SK-N-SH treated with all-trans-retinoic acid at 6 μM for 48 hours (cell line): Measurements from ENCODE around the gene SUGCT.

ENCODE experiments used
- ARNTL ChIP-seq: fragments of 450-650 bp; formaldehyde crosslinking; IDR thresholded peaks from 2 replicates; pipeline ENCODE4 v1.5.0; 2020; ENCODE audit warnings: low read depth, mild to moderate bottlenecking, moderate library complexity, borderline replicate concordance
- BACH2 ChIP-seq: fragments of 250-450 bp; sonication (Bioruptor Pico); IDR thresholded peaks from 2 replicates; pipeline ENCODE4 v1.9.0; 2021; ENCODE audit warnings: mild to moderate bottlenecking, borderline replicate concordance
- CSDC2 ChIP-seq: fragments of 250-450 bp; sonication (Bioruptor Pico); IDR thresholded peaks from 2 replicates; pipeline ENCODE4 v1.5.0; 2020; ENCODE audit warnings: mild to moderate bottlenecking, moderate library complexity
- GLIS3 ChIP-seq: fragments of 250-450 bp; sonication (Bioruptor Pico); IDR thresholded peaks from 2 replicates; pipeline ENCODE4 v1.5.0; 2020; ENCODE audit warnings: mild to moderate bottlenecking, moderate library complexity
- ISL1 ChIP-seq: fragments of 250-450 bp; sonication (Bioruptor Pico); IDR thresholded peaks from 2 replicates; pipeline ENCODE4 v2.1.2; 2022; ENCODE audit warnings: mild to moderate bottlenecking, moderate library complexity
- OSR1 ChIP-seq: fragments of 250-450 bp; sonication (Bioruptor Pico); IDR thresholded peaks from 2 replicates; pipeline ENCODE4 v1.8.0; 2022; ENCODE audit warnings: moderate library complexity, mild to moderate bottlenecking, inconsistent platforms
- PPARA ChIP-seq: fragments of 250-450 bp; sonication (Bioruptor Pico); IDR thresholded peaks from 2 replicates; pipeline ENCODE4 v1.5.0; 2020; ENCODE audit warnings: mild to moderate bottlenecking, borderline replicate concordance
- TOX ChIP-seq: fragments of 250-450 bp; sonication (Bioruptor Pico); IDR thresholded peaks from 2 replicates; pipeline ENCODE4 v1.8.0; 2021; ENCODE audit warnings: mild to moderate bottlenecking, moderate library complexity, borderline replicate concordance
- ZFP3 ChIP-seq: fragments of 250-450 bp; sonication (Bioruptor Pico); IDR thresholded peaks from 2 replicates; pipeline ENCODE4 v1.5.0; 2020; ENCODE audit warnings: mild to moderate bottlenecking, moderate library complexity
- ZFP30 ChIP-seq: fragments of 450-650 bp; formaldehyde crosslinking; IDR thresholded peaks from 2 replicates; pipeline ENCODE4 v1.5.0; 2022; ENCODE audit warnings: mild to moderate bottlenecking, moderate library complexity
- TF ChIP-seq, protein P1 (sequence below): fragments of 250-450 bp; sonication (Bioruptor Pico); IDR thresholded peaks from 2 replicates; pipeline ENCODE4 v1.5.1; 2020; ENCODE audit warnings: low read depth, mild to moderate bottlenecking, moderate library complexity
- TF ChIP-seq, protein P2 (sequence below): fragments of 250-450 bp; sonication (Bioruptor Pico); IDR thresholded peaks from 2 replicates; pipeline ENCODE4 v1.5.0; 2020; ENCODE audit warnings: mild to moderate bottlenecking, moderate library complexity
- TF ChIP-seq, protein P3 (sequence below): fragments of 250-450 bp; sonication (Bioruptor Pico); IDR thresholded peaks from 2 replicates; pipeline ENCODE4 v1.8.0; 2021; ENCODE audit warnings: low read depth, mild to moderate bottlenecking, moderate library complexity, borderline replicate concordance
- TF ChIP-seq, protein P4 (sequence below): fragments of 250-450 bp; sonication (Bioruptor Pico); IDR thresholded peaks from 2 replicates; pipeline ENCODE4 v1.8.0; 2020; ENCODE audit warnings: mild to moderate bottlenecking, moderate library complexity, borderline replicate concordance

DNA sequence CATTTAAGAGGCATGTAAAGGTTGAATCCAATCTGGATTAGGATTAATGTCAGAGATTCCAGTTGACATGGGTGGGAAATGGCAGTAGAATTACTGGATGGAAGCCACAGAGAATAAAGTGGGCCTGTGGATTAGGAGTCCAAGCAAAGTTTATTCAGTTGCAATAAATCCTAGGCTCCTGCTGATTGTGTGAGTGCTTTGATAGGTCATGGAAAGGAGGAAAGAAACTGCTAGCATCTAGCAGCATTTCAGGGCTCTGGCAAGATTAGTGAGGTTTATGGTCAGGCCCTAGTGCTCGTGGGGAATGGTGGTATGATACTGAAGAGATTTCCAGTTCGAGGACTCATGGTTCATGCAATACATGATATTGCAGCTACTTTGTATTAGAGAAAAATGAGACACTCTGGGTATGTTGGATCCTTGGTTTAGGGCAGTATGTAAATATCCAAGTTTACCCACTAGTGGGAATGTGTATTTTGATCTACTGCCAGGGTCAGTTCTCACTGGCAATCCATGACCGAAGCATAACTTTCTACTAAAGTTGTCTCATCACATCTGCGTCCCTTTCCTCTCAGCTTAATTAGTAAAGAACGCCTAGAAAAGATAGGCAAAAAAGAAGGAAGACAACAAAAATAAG is 235.0 kb downstream of the SUGCT start:
- TF ChIP-seq ZFP3 (CRISPR knock-in tag) = no peak
- no peak for TF ChIP-seq OSR1 (CRISPR knock-in tag)
- TF ChIP-seq, protein P1, sequence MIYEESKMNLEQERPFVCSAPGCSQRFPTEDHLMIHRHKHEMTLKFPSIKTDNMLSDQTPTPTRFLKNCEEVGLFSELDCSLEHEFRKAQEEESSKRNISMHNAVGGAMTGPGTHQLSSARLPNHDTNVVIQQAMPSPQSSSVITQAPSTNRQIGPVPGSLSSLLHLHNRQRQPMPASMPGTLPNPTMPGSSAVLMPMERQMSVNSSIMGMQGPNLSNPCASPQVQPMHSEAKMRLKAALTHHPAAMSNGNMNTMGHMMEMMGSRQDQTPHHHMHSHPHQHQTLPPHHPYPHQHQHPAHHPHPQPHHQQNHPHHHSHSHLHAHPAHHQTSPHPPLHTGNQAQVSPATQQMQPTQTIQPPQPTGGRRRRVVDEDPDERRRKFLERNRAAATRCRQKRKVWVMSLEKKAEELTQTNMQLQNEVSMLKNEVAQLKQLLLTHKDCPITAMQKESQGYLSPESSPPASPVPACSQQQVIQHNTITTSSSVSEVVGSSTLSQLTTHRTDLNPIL (CRISPR knock-in tag) = no peak
- TF ChIP-seq, protein P2, sequence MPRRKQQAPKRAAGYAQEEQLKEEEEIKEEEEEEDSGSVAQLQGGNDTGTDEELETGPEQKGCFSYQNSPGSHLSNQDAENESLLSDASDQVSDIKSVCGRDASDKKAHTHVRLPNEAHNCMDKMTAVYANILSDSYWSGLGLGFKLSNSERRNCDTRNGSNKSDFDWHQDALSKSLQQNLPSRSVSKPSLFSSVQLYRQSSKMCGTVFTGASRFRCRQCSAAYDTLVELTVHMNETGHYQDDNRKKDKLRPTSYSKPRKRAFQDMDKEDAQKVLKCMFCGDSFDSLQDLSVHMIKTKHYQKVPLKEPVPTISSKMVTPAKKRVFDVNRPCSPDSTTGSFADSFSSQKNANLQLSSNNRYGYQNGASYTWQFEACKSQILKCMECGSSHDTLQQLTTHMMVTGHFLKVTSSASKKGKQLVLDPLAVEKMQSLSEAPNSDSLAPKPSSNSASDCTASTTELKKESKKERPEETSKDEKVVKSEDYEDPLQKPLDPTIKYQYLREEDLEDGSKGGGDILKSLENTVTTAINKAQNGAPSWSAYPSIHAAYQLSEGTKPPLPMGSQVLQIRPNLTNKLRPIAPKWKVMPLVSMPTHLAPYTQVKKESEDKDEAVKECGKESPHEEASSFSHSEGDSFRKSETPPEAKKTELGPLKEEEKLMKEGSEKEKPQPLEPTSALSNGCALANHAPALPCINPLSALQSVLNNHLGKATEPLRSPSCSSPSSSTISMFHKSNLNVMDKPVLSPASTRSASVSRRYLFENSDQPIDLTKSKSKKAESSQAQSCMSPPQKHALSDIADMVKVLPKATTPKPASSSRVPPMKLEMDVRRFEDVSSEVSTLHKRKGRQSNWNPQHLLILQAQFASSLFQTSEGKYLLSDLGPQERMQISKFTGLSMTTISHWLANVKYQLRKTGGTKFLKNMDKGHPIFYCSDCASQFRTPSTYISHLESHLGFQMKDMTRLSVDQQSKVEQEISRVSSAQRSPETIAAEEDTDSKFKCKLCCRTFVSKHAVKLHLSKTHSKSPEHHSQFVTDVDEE (CRISPR knock-in tag) = no peak
- TF ChIP-seq ZFP30 (CRISPR knock-in tag) = no peak
- TF ChIP-seq CSDC2 (CRISPR knock-in tag) = no peak
- TF ChIP-seq ISL1 = no peak
- no peak for TF ChIP-seq TOX (CRISPR knock-in tag)
- TF ChIP-seq, protein P3, sequence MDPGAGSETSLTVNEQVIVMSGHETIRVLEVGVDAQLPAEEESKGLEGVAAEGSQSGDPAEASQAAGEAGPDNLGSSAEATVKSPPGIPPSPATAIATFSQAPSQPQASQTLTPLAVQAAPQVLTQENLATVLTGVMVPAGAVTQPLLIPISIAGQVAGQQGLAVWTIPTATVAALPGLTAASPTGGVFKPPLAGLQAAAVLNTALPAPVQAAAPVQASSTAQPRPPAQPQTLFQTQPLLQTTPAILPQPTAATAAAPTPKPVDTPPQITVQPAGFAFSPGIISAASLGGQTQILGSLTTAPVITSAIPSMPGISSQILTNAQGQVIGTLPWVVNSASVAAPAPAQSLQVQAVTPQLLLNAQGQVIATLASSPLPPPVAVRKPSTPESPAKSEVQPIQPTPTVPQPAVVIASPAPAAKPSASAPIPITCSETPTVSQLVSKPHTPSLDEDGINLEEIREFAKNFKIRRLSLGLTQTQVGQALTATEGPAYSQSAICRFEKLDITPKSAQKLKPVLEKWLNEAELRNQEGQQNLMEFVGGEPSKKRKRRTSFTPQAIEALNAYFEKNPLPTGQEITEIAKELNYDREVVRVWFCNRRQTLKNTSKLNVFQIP (CRISPR knock-in tag) = no peak
- TF ChIP-seq PPARA (CRISPR knock-in tag) = no peak
- TF ChIP-seq BACH2 (CRISPR knock-in tag) = no peak
- TF ChIP-seq, protein P4, sequence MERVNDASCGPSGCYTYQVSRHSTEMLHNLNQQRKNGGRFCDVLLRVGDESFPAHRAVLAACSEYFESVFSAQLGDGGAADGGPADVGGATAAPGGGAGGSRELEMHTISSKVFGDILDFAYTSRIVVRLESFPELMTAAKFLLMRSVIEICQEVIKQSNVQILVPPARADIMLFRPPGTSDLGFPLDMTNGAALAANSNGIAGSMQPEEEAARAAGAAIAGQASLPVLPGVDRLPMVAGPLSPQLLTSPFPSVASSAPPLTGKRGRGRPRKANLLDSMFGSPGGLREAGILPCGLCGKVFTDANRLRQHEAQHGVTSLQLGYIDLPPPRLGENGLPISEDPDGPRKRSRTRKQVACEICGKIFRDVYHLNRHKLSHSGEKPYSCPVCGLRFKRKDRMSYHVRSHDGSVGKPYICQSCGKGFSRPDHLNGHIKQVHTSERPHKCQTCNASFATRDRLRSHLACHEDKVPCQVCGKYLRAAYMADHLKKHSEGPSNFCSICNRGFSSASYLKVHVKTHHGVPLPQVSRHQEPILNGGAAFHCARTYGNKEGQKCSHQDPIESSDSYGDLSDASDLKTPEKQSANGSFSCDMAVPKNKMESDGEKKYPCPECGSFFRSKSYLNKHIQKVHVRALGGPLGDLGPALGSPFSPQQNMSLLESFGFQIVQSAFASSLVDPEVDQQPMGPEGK (CRISPR knock-in tag) = no peak
- no peak for TF ChIP-seq GLIS3 (CRISPR knock-in tag)
- TF ChIP-seq ARNTL (CRISPR knock-in tag) = no peak
